Activated T-helper 17 cell treated with anti-CD3 and anti-CD28 coated beads, Interleukin-2, amount 50 U/mL, for 72 hours (primary cell): ENCODE data around the gene ZDHHC22. TPM values are rescaled to one million over a fixed set of nuclear protein-coding genes. Genes with fewer than 3 reads are reported as not detected.

ENCODE experiments used
- ATAC-seq: fragments of 150-1000 bp; cut with Tn5 transposase; replicated peaks from 2 replicates; pipeline ENCODE4 v1.10.0; 2021; ENCODE audit warnings: mild to moderate bottlenecking, moderate library complexity
- H3K27ac Mint-ChIP-seq: one replicate; pipeline ENCODE4 v1.8.0; 2022; ENCODE audit warnings: mixed read lengths
- H3K27me3 Mint-ChIP-seq: one replicate; pipeline ENCODE4 v1.8.0; 2022; ENCODE audit warnings: mixed read lengths
- H3K36me3 Mint-ChIP-seq: one replicate; pipeline ENCODE4 v1.8.0; 2022; ENCODE audit warnings: low read depth, mild to moderate bottlenecking, mixed read lengths
- H3K4me1 Mint-ChIP-seq: one replicate; pipeline ENCODE4 v1.8.0; 2022; ENCODE audit warnings: mixed read lengths
- H3K4me3 Mint-ChIP-seq: one replicate; pipeline ENCODE4 v1.8.0; 2022; ENCODE audit warnings: mild to moderate bottlenecking, mixed read lengths
- H3K9me3 Mint-ChIP-seq: one replicate; pipeline ENCODE4 v1.8.0; 2022; ENCODE audit warnings: mixed read lengths
- total RNA-seq, 2 donors: library from RNA; stranded (reverse); gene quantifications; one replicate each; pipeline ENCODE4 v1.2.3, GENCODE V29; 2022

The ZDHHC22 gene
- total RNA-seq, 2 donors from 2014 or later: not detected

DNA sequence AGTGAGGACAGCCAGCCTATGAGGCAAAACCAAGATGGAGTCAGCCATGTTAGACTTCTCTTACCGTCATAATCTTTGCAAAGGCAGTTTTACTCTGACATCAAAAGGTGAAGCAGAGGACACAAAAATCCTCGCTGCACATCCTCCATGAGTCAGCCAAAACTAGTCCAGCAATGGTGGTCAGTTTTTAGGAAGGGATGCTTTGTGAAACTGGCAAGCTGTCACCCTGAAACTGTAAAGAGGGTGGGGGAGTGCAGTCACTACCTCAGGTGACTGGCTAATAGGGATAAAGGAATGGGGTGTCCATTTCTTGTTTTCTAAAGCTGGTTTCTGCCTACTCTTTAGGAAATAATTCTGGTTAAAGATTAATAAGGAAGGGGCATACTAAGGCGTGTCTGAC, 48.9 kb downstream of the ZDHHC22 start:
- Mint-ChIP-seq H3K27ac (no peak overlapping the region), H3K4me1 (peaks cover 22% of the 10 kb centered on the region)
- ATAC-seq: no peak

DNA sequence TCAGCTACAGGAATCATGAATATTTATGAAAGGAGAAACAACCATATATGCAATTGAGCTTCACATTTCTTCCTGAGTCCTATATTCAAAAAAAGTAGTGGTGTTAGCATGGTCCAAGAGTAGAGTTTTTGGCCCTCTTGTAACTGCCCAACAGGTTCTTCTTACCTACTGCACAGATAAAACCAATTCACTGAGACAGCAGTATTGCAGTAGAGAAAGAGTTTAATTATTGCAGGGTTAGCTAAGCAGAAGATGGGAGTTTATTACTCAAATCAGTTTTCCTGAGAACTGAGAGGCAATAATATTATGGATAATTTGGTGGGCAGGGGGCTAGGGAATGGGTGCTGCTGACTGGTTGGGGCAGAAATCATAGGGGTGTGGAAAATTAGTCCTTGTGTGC, 50.1 kb downstream of the ZDHHC22 start:
- ATAC-seq: no peak
- H3K27me3 Mint-ChIP-seq: no peaks in the 10 kb centered on the region

More for the DNA sequence above, 48.9 kb downstream of the ZDHHC22 start:
- Mint-ChIP-seq H3K4me3 (no peak overlapping the region), H3K36me3 (no peaks in the 10 kb centered on the region), H3K9me3 (no peaks in the 10 kb centered on the region), H3K27me3 (no peaks in the 10 kb centered on the region)

DNA sequence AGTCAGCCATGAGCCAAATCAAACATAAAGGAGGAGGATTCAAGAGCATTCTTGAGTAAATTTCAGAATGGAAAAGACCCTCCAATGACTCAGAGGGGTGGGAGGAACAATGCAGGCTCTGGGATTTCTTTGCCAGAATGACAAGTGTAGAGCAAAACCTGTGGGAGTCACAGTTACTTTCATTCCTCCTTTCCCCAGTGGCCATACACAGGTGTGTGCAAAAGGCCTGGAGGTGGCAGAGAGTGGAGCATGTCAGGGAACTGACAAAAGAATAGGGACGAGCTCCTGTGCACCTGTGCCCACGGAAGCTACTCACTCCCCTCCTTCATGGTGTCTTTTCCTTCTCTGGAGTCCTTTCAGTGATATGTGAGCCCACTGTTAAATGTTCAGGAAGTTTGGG, 52.9 kb downstream of the ZDHHC22 start:
- peaks cover 16% of the 10 kb centered on the region for H3K4me1 Mint-ChIP-seq
- H3K9me3 Mint-ChIP-seq: no peaks in the 10 kb centered on the region
- H3K27me3 Mint-ChIP-seq: no peaks in the 10 kb centered on the region
- no peak overlapping the region for H3K4me3 Mint-ChIP-seq
- peak overlapping the region; percentile 79 for H3K27ac Mint-ChIP-seq
- no peak for ATAC-seq
- H3K36me3 Mint-ChIP-seq: no peaks in the 10 kb centered on the region

More for the DNA sequence above, 50.1 kb downstream of the ZDHHC22 start:
- H3K36me3 Mint-ChIP-seq: no peaks in the 10 kb centered on the region
- H3K4me3 Mint-ChIP-seq: no peak overlapping the region
- H3K27ac Mint-ChIP-seq: no peak overlapping the region
- H3K9me3 Mint-ChIP-seq: no peaks in the 10 kb centered on the region
- H3K4me1 Mint-ChIP-seq: peaks cover 19% of the 10 kb centered on the region

DNA sequence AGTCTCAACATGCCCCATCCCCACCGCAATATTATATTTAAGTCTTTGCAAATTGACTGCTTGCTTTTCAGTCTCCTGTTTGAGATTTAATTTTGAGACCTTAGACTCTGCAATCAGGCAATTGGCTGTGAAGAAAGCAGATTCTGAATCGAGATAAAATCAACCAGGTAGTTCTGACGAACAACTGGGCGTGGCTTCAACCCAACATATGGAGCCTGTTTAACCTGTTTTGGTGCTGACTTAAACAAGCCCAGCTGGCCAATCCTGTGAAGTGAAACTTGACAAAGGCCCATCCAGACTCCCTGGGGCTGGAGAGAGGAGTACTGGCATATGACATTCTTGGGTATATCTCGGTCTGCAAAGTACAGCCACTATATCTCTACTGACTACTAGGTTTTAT, 53.4 kb downstream of the ZDHHC22 start:
- Mint-ChIP-seq H3K9me3 (no peaks in the 10 kb centered on the region), H3K27me3 (no peaks in the 10 kb centered on the region)

DNA sequence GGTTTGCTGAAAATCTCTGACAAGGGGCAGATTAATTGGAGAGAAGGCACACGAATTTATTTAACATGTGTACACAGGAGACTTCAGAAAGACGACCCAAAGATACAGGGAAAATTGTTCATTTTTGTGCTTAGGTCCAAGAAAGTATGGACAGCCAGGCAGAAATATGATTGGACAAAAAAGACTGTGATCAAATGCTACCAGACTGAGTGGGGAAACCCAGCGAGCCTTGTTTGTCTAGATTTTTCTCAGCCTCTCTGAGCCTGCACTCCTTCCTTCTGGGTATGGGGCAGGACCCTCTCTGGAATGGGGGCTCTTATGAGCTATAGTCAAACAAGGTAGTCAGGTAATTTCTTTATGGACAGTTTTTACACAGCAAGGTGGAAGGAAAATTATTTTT, 54.0 kb downstream of the ZDHHC22 start:
- Mint-ChIP-seq H3K9me3 (no peaks in the 10 kb centered on the region), H3K27ac (peak overlapping the region; percentile 79), H3K4me3 (no peak overlapping the region), H3K27me3 (no peaks in the 10 kb centered on the region), H3K4me1 (peaks cover 16% of the 10 kb centered on the region), H3K36me3 (no peaks in the 10 kb centered on the region)
- ATAC-seq: no peak

More for the DNA sequence above, 53.4 kb downstream of the ZDHHC22 start:
- H3K4me1 Mint-ChIP-seq: peaks cover 16% of the 10 kb centered on the region
- H3K27ac Mint-ChIP-seq: peak overlapping the region; percentile 79
- no peak for ATAC-seq
- no peak overlapping the region for H3K4me3 Mint-ChIP-seq
- H3K36me3 Mint-ChIP-seq: no peaks in the 10 kb centered on the region

DNA sequence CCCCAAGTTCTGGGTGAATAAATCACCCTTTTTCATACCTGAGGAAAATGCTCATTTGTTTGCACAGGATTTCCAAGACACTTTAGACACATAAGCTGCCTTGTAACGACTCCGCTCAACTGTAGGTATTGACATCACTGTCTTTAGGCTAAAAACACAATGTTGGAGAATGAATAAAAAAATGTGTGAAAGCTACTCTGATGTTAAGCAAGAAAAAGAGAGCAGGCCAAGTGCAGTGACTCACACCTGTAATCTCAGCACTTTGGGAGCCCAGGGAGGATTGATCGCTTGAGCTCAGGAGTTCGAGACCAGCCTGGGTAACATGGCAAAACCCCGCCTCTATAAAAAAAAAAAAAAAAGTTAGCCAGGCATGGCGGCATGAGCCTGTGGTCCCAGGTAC, 54.6 kb downstream of the ZDHHC22 start:
- H3K9me3 Mint-ChIP-seq: no peaks in the 10 kb centered on the region

DNA sequence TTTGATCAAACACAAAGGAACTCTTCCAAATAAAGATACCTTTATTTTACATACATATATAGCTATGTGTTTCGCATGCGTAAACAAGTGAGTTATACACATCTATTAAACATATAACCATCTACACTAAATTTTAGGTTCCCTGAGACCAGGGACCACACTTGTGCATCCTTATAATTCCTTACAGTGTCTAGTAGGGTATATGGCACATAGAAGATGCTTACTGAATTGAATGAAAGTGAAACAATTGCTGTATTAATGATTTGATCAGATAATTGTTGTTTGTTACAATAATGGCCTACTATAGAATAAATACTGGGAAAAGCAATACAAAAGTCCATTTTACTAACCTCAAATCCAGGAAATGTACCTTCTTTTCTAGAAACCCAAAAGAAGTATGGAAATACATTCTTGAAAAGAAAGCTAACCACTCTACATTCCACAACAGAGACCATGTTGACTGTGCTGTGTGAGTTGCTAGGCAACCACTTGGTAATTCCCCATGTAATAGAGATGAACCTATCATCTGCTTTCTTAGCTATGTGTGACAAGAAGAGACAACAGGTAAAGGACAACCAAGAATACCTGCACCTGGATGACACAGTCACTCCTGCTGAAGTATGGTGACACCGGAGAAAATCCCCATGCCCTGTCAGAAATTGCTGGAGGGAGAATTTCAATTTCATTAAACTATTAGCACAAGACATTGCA, 55.4 kb downstream of the ZDHHC22 start:
- peak overlapping the region; percentile 64 for H3K27ac Mint-ChIP-seq
- no peaks in the 10 kb centered on the region for H3K9me3 Mint-ChIP-seq
- peak; percentile 98 for ATAC-seq
- no peaks in the 10 kb centered on the region for H3K36me3 Mint-ChIP-seq
- H3K27me3 Mint-ChIP-seq: no peaks in the 10 kb centered on the region
- peaks cover 16% of the 10 kb centered on the region for H3K4me1 Mint-ChIP-seq
- H3K4me3 Mint-ChIP-seq: no peak overlapping the region

More for the DNA sequence above, 54.6 kb downstream of the ZDHHC22 start:
- Mint-ChIP-seq H3K27me3 (no peaks in the 10 kb centered on the region), H3K4me1 (peaks cover 16% of the 10 kb centered on the region), H3K36me3 (no peaks in the 10 kb centered on the region), H3K4me3 (no peak overlapping the region), H3K27ac (peak overlapping the region; percentile 64)
- ATAC-seq: no peak

DNA sequence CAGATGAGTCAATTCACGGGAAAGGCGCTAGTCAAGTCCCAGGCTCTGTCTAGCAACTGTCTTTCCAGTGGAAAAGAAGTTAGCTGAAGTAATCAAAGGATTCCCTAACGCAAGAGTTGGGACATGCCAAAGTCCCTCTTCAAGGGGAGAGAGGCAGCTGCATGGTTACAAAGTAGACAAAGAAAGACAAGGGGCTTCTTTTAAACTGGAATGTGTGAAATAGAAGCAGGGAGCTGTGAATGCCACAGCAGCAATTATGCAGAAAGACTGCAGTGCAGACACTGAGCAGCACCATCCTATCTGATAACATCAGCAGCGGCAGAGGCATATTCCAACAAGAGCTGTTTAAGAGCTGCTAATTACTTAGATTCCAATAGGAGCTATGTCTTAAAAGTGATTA, 56.1 kb downstream of the ZDHHC22 start:
- Mint-ChIP-seq H3K36me3 (no peaks in the 10 kb centered on the region), H3K27ac (peak overlapping the region; percentile 60), H3K9me3 (no peaks in the 10 kb centered on the region), H3K4me1 (peaks cover 16% of the 10 kb centered on the region), H3K27me3 (no peaks in the 10 kb centered on the region), H3K4me3 (no peak overlapping the region)
- no peak for ATAC-seq

DNA sequence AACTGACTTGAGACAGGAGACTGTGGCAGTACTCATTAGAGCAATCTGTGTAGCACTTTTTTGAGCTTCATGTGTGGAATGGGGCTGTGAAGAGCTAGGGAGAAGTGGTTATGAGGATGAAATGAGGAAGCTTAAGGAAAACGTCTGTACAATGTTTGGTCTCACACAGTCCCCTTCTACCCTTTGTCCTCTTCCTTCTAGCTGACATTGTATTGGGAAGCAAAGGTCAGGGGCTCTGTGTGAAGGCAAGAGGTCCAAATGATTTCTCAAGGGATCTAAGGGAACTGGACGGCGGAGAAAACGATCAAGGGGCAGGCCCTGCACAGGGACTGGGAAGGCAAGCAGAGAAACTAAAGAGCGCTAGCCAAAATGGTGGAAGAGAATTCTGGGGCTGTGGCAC, 56.6 kb downstream of the ZDHHC22 start:
- Mint-ChIP-seq H3K36me3 (no peaks in the 10 kb centered on the region), H3K27me3 (no peaks in the 10 kb centered on the region), H3K4me1 (peaks cover 16% of the 10 kb centered on the region), H3K9me3 (no peaks in the 10 kb centered on the region), H3K27ac (peak overlapping the region; percentile 60), H3K4me3 (no peak overlapping the region)
- no peak for ATAC-seq

DNA sequence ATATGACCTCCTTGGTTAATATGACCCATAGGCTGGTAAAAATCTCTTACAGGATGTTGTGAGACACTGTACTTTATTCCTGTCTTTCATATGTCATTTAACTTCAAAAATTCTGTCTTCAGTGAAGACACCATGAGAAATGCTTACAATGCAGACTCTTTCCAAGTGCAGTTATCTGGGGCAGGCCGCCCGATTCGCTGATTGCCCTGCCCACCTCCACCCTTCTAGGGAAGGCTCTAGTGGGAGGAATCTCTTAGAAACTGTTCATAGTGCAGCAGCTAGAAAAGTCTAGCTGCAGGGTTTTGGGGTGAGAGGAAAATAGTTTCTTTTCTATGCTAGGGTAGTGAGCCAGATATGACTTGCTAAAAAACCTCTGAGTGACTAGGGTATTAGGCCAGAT, 58.5 kb downstream of the ZDHHC22 start:
- H3K27ac Mint-ChIP-seq: peak overlapping the region; percentile 51
- H3K36me3 Mint-ChIP-seq: no peaks in the 10 kb centered on the region

DNA sequence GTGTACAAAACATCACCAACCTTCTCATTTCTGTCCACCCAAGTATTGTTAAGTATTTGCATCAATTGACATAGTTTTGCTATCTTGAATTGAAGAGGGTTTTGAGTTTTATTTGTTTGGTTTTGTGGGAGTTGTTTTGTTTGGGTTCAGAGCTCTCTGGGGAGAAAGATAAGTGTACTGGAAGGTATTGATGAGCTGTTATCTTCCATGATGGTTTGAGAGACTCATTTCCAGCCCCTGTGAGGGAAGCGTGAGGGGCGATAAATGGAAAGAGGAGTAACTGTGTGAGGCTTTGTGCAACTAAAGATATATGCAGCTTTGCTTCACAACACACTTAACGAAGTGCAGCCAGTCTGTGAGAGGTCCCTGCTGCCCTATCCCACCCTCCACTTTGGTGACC, 59.2 kb downstream of the ZDHHC22 start:
- peaks cover 4% of the 10 kb centered on the region for H3K9me3 Mint-ChIP-seq
- H3K4me3 Mint-ChIP-seq: no peak overlapping the region
- H3K36me3 Mint-ChIP-seq: no peaks in the 10 kb centered on the region
- no peak for ATAC-seq
- no peak overlapping the region for H3K27ac Mint-ChIP-seq
- no peaks in the 10 kb centered on the region for H3K27me3 Mint-ChIP-seq
- peaks cover 10% of the 10 kb centered on the region for H3K4me1 Mint-ChIP-seq

More for the DNA sequence above, 58.5 kb downstream of the ZDHHC22 start:
- H3K9me3 Mint-ChIP-seq: peaks cover 4% of the 10 kb centered on the region
- peaks cover 16% of the 10 kb centered on the region for H3K4me1 Mint-ChIP-seq
- no peaks in the 10 kb centered on the region for H3K27me3 Mint-ChIP-seq
- H3K4me3 Mint-ChIP-seq: no peak overlapping the region
- no peak for ATAC-seq

Other genes starting within 250 kb of the ZDHHC22 start
- gene IRF2BPL, start 113.1 kb downstream of the ZDHHC22 start, total RNA-seq: 10 to 100 TPM; 14.2 to 25.5 TPM
- gene CIPC, start 43.5 kb downstream of the ZDHHC22 start, total RNA-seq: 10 to 100 TPM in 1 of 2 donors, 1 to 10 TPM in 1; 8.5 to 11.8 TPM
- under 1 TPM; 0.04 to 0.64 TPM for gene TMEM63C, start 40.0 kb upstream of the ZDHHC22 start, total RNA-seq
- not detected for gene NGB, start 129.4 kb upstream of the ZDHHC22 start, total RNA-seq
- 10 to 100 TPM; 10.9 to 26.0 TPM for gene POMT2, start 179.1 kb upstream of the ZDHHC22 start, total RNA-seq
- gene GSTZ1, start 179.2 kb upstream of the ZDHHC22 start, total RNA-seq: 10 to 100 TPM; 11.0 to 13.1 TPM
- 10 to 100 TPM; 33.2 to 45.1 TPM for gene TMED8, start 235.3 kb upstream of the ZDHHC22 start, total RNA-seq
- gene SAMD15, start 235.6 kb upstream of the ZDHHC22 start, total RNA-seq: under 1 TPM; 0.22 to 0.29 TPM